ENCODE results near the gene LYZL6. TPM values are rescaled to one million over a fixed set of nuclear protein-coding genes. Genes with fewer than 3 reads are reported as not detected.

The LYZL6 gene
- total RNA-seq, 1 donor from 2014 or later, result not detected

DNA sequence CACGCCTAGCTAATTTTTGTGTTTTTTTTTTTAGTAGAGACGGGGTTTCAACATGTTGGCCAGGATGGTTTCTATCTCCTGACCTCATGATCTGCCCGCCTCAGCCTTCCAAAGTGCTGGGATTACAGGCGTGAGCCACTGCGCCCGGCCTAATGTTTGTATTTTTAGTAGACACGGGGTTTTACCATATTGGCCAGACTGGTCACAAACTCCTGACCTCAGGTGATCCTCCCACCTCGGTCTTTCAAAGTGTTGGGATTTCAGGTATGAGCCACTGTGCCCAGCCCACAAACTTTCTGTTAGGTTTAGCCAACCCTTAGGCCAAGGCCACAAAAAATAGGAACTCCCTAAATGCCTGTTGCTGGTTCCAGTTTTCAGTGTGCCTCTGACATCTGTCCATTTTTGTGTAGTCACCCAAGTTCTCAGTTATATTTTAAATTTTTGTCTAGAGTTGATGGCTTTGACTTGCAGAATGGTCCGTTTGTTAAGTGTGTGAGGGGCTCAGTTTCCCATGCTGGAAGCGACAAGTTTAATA lies 25.1 kb upstream of the LYZL6 start:
- intact Hi-C loops (cut with micrococcal nuclease), result loop anchor here (5.0 to 10.0 kb wide), 2 partner anchors 174 to 516 kb away; partner anchors contain the start of gene ZNHIT3
- H3K36me3 ChIP-seq, result no peaks in the 10 kb centered on the region
- no peaks in the 10 kb centered on the region for H3K27me3 ChIP-seq (ENCODE audit: low read depth)
- H3K4me3 ChIP-seq, result no peak overlapping the region
- H3K27ac ChIP-seq (replicated peaks), result no peak overlapping the region
- peaks cover 20% of the 10 kb centered on the region for H3K4me1 ChIP-seq
- H3K9me3 ChIP-seq (replicated peaks), result no peaks in the 10 kb centered on the region
- DNase-seq, result no peak
- TF ChIP-seq, protein P1, sequence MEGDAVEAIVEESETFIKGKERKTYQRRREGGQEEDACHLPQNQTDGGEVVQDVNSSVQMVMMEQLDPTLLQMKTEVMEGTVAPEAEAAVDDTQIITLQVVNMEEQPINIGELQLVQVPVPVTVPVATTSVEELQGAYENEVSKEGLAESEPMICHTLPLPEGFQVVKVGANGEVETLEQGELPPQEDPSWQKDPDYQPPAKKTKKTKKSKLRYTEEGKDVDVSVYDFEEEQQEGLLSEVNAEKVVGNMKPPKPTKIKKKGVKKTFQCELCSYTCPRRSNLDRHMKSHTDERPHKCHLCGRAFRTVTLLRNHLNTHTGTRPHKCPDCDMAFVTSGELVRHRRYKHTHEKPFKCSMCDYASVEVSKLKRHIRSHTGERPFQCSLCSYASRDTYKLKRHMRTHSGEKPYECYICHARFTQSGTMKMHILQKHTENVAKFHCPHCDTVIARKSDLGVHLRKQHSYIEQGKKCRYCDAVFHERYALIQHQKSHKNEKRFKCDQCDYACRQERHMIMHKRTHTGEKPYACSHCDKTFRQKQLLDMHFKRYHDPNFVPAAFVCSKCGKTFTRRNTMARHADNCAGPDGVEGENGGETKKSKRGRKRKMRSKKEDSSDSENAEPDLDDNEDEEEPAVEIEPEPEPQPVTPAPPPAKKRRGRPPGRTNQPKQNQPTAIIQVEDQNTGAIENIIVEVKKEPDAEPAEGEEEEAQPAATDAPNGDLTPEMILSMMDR (IDR thresholded peaks at IDR 0.05; ENCODE audit: borderline replicate concordance), result no peak

DNA sequence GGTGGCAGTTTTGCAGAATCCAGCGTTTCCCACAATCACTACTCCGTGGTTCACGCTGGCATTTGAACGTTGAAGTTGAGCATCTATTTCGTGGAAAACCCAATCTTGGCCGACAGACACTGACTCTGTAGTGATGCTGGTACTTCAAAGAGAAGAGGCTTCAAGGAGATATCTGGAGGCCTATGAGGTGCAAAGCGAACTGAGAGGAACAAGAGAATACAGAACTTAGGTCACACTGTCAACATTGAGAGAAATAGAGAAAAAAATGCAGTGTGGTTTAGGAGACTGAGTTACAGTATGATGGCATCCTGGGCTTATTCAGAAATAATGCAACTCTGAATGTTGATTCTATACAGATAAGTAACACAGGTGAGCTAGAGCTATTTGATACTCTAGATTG lies 21.8 kb upstream of the LYZL6 start:
- Histone ChIP-seq H3K4me3 (no peak overlapping the region), H3K4me1 (no peaks in the 10 kb centered on the region), H3K27me3 (ENCODE audit: low read depth) (peaks cover 28% of the 10 kb centered on the region), H3K9me3 (replicated peaks) (no peaks in the 10 kb centered on the region), H3K36me3 (no peaks in the 10 kb centered on the region), H3K27ac (replicated peaks) (no peak overlapping the region)
- DNase-seq, result no peak
- intact Hi-C loops (cut with micrococcal nuclease), result loop anchor here (5.0 to 10.0 kb wide), 2 partner anchors 177 to 520 kb away; partner anchors contain the start of gene ZNHIT3
- TF ChIP-seq, protein P1 (IDR thresholded peaks at IDR 0.05; ENCODE audit: borderline replicate concordance), result no peak

DNA sequence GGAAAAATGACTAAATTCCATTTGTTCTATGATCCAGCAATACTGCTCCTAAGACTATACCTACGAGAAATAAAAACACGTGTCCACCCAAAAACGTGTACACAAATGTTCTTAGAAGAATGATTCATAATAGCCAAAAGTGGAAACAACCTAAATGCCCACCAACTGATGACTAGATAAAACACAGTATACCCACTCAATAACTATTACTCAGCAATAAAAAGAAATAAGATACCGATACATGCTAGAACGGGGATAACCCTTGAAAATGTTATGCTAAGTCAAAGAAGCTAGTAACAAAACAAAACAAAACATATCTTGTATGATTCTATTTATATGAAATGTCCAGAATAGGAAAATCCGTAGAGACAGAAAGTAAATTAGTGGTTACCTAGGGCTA lies 20.1 kb upstream of the LYZL6 start:
- peaks cover 42% of the 10 kb centered on the region for H3K27me3 ChIP-seq (ENCODE audit: low read depth)
- H3K4me3 ChIP-seq, result no peak overlapping the region
- no peaks in the 10 kb centered on the region for H3K36me3 ChIP-seq
- no peak for DNase-seq
- TF ChIP-seq, protein P1 (IDR thresholded peaks at IDR 0.05; ENCODE audit: borderline replicate concordance), result no peak
- no peaks in the 10 kb centered on the region for H3K4me1 ChIP-seq
- no peak overlapping the region for H3K27ac ChIP-seq (replicated peaks)
- no peaks in the 10 kb centered on the region for H3K9me3 ChIP-seq (replicated peaks)
- intact Hi-C loops (cut with micrococcal nuclease), result loop anchor here (10.0 kb wide), 1 partner anchor 521 kb away; the partner anchor contains the start of gene ZNHIT3

- H3K9me3 ChIP-seq (replicated peaks), result no peaks in the 10 kb centered on the region
- H3K27ac ChIP-seq (replicated peaks), result no peak overlapping the region
- H3K27me3 ChIP-seq (ENCODE audit: low read depth), result peaks cover 46% of the 10 kb centered on the region
- H3K4me3 ChIP-seq, result no peak overlapping the region
- TF ChIP-seq, protein P1 (IDR thresholded peaks at IDR 0.05; ENCODE audit: borderline replicate concordance), result no peak
- H3K36me3 ChIP-seq, result no peaks in the 10 kb centered on the region
- H3K4me1 ChIP-seq, result no peaks in the 10 kb centered on the region
- intact Hi-C loops (cut with micrococcal nuclease), result no loop called here
- no peak for DNase-seq
These were observed 10.2 kb upstream of the LYZL6 start for GRCh38 chr17:35953720-35954119.

GRCh38 chr17:35949401-35949800 lies 5.9 kb upstream of the LYZL6 start:
- H3K4me3 ChIP-seq, result no peak overlapping the region
- H3K9me3 ChIP-seq (replicated peaks), result no peaks in the 10 kb centered on the region
- no peaks in the 10 kb centered on the region for H3K36me3 ChIP-seq
- peaks cover 26% of the 10 kb centered on the region for H3K27me3 ChIP-seq (ENCODE audit: low read depth)
- DNase-seq, result no peak
- intact Hi-C loops (cut with micrococcal nuclease), result no loop called here
- H3K4me1 ChIP-seq, result no peaks in the 10 kb centered on the region
- no peak overlapping the region for H3K27ac ChIP-seq (replicated peaks)
- TF ChIP-seq, protein P1 (IDR thresholded peaks at IDR 0.05; ENCODE audit: borderline replicate concordance), result no peak

Data from left ventricle myocardium inferior (tissue), 1 donor.